HG03432 (cell line): ENCODE measurements around the gene DYRK2.

ENCODE experiments used
- ATAC-seq: cut with Tn5 transposase; IDR thresholded peaks from one replicate; pipeline ENCODE4 v1.9.1; 2021; ENCODE audit warnings: mild to moderate bottlenecking, moderate library complexity; ENCODE audit not compliant: unreplicated experiment

DYRK2 gene

GRCh38 chr12:67645601-67646000 is 2.9 kb upstream of the DYRK2 start:
- ATAC-seq = no peak

GRCh38 chr12:67646775-67647174 is 1.8 kb upstream of the DYRK2 start:
- no peak for ATAC-seq

GRCh38 chr12:67647181-67647798 is 1.3 kb upstream of the DYRK2 start:
- no peak for ATAC-seq

- no peak for ATAC-seq
These were observed 585 bp upstream of the DYRK2 start for GRCh38 chr12:67647799-67648520.

GRCh38 chr12:67649261-67649569 is 670 bp downstream of the DYRK2 start:
- ATAC-seq = peak; percentile 35

GRCh38 chr12:67649570-67650387 is 1.2 kb downstream of the DYRK2 start:
- ATAC-seq = peak; percentile 29

- no peak for ATAC-seq
These were observed 2.0 kb downstream of the DYRK2 start for GRCh38 chr12:67650388-67651131.

- peak; percentile 26 for ATAC-seq
These were observed 2.7 kb downstream of the DYRK2 start for GRCh38 chr12:67651132-67651695.

- no peak for ATAC-seq
These were observed 7.3 kb downstream of the DYRK2 start for GRCh38 chr12:67655829-67656228.

- no peak for ATAC-seq
These were observed 7.7 kb downstream of the DYRK2 start for GRCh38 chr12:67656251-67656650.

- no peak for ATAC-seq
These were observed 9.9 kb downstream of the DYRK2 start for GRCh38 chr12:67658486-67658885.

GRCh38 chr12:67659292-67659691 is 10.7 kb downstream of the DYRK2 start:
- no peak for ATAC-seq

GRCh38 chr12:67661311-67662021 is 12.9 kb downstream of the DYRK2 start:
- no peak for ATAC-seq

- ATAC-seq = no peak
These were observed 14.5 kb downstream of the DYRK2 start for GRCh38 chr12:67662910-67663538.

GRCh38 chr12:67664171-67664570 is 15.6 kb downstream of the DYRK2 start:
- ATAC-seq = no peak

GRCh38 chr12:67665679-67666078 is 17.1 kb downstream of the DYRK2 start:
- ATAC-seq = no peak

GRCh38 chr12:67666605-67667004 is 18.1 kb downstream of the DYRK2 start:
- no peak for ATAC-seq

- no peak for ATAC-seq
These were observed 18.9 kb downstream of the DYRK2 start for GRCh38 chr12:67667276-67668073.
